ENCODE measurements around the gene GABARAPL2. TPM values are rescaled to one million over a fixed set of nuclear protein-coding genes. Genes with fewer than 3 reads are reported as not detected.

The GABARAPL2 gene
- total RNA-seq, 1 donor from 2014 or later: 70.4 TPM

DNA sequence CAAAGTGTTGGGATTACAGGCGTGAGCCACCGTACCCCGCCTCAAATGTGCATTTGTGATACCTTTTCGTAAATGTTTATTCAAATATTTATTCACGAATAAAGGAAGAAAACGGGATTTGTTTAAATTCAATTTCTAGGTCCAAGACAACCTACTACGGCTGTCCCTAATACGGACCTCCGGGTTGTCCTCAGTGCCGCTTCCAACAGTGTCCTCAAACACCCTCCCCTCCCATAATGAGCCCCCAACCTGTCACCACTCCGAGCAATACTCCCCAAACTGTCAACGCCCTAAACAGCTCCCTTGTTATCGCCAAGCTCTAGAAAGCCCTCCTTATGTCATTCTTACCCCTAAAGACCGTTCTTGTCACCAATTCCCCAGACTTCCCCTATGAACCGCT is 539 bp upstream of the GABARAPL2 start:
- Mint-ChIP-seq H3K27ac (peak overlapping the region; percentile 87), H3K4me1 (peaks cover 28% of the 10 kb centered on the region), H3K4me3 (peak overlapping the region; percentile 90), H3K9me3 (no peaks in the 10 kb centered on the region), H3K36me3 (ENCODE audit: low read depth) (peaks cover 17% of the 10 kb centered on the region), H3K27me3 (peaks cover 14% of the 10 kb centered on the region)
- intact Hi-C loops (cut with micrococcal nuclease): loop anchor here (1.0 to 2.0 kb wide), 6 partner anchors 9 to 132 kb away; partner anchors contain the start of genes ADAT1, CFDP1, KARS1 and TERF2IP
- DNase-seq: no peak

DNA sequence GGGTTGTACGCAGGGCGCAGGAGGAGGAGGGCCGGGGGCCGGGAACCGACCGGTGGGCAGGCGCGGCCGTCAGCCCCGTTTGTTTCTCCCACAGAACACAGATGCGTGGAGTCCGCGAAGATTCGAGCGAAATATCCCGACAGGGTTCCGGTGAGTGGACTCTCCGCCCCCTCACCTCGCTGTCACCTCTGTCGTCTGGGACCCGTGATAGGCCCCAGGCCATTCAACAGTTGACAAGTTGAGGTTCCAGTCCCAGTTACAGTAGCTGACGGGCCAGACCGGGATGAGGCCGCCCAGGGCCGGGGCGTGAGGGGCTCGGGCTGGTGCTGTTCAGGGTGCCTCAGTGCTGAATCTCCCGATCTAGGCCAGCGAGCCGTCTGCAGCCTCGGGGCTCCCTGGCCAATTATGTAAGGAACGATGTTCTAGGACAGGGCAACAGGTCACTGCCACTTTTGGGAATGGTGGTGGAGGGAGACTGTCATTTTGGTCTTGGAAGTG is 628 bp downstream of the GABARAPL2 start:
- peaks cover 28% of the 10 kb centered on the region for H3K4me1 Mint-ChIP-seq
- DNase-seq: peak; percentile 80
- H3K27ac Mint-ChIP-seq: peak overlapping the region; percentile 73

DNA sequence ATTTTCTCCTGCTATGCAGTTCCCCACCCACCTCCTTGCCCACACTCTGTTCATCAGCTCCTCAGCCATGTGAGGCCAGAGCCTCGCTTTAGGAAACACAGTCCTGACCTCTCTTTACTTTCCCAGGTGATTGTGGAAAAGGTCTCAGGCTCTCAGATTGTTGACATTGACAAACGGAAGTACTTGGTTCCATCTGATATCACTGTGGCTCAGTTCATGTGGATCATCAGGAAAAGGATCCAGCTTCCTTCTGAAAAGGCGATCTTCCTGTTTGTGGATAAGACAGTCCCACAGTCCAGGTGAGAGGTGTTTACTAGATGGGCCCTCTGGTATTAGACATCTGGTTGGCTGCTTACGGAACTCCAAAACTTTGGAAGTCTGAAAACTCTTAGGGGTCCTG is 1.7 kb downstream of the GABARAPL2 start:
- peaks cover 28% of the 10 kb centered on the region for H3K4me1 Mint-ChIP-seq
- intact Hi-C loops (cut with micrococcal nuclease): no loop called here
- no peak for DNase-seq
- H3K36me3 Mint-ChIP-seq (ENCODE audit: low read depth): peaks cover 29% of the 10 kb centered on the region
- H3K27me3 Mint-ChIP-seq: peaks cover 9% of the 10 kb centered on the region
- no peak overlapping the region for H3K27ac Mint-ChIP-seq
- no peaks in the 10 kb centered on the region for H3K9me3 Mint-ChIP-seq
- H3K4me3 Mint-ChIP-seq: peak overlapping the region; percentile 90

More for the DNA sequence above, 628 bp downstream of the GABARAPL2 start:
- peak overlapping the region; percentile 90 for H3K4me3 Mint-ChIP-seq
- H3K9me3 Mint-ChIP-seq: no peaks in the 10 kb centered on the region
- peaks cover 21% of the 10 kb centered on the region for H3K36me3 Mint-ChIP-seq (ENCODE audit: low read depth)
- peaks cover 14% of the 10 kb centered on the region for H3K27me3 Mint-ChIP-seq
- intact Hi-C loops (cut with micrococcal nuclease): loop anchor here (1.0 kb wide), 4 partner anchors 11 to 134 kb away; partner anchors contain the start of genes ADAT1, CFDP1, KARS1 and TERF2IP

DNA sequence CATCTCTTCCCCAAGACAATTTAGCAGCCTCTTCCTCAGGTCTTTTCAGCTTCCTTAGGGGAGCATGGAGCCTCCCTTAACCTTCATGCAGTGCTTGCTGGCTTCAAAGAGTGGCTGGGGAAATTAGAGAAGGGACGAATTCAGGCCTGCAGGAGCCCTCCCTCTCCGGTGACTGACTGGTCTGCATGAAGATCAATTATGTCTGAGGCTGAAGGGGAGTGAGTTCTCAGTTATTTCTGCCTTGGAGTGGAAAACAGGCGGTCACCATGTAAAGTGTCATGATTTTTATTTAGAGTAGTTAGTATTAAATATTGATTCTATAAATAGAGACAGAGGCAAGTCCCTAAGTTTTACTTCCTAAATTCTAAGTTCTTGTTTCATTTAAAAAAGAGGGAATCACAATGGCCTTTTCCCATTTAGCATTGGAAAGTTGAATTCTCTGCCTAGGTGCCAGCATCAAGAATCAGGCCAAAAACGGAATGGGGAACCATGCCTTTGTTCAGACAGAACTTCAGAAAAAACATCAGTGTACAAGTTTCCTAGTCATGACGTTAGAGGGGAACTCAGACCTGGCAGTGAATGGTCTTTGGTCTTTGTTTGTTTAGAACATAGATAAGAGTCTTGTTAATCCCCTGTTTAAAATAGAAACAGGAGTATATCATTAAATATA is 4.4 kb downstream of the GABARAPL2 start:
- Mint-ChIP-seq H3K9me3 (no peaks in the 10 kb centered on the region), H3K27me3 (no peaks in the 10 kb centered on the region), H3K36me3 (ENCODE audit: low read depth) (peaks cover 41% of the 10 kb centered on the region), H3K4me1 (peaks cover 21% of the 10 kb centered on the region), H3K4me3 (no peak overlapping the region), H3K27ac (no peak overlapping the region)
- DNase-seq: no peak
- intact Hi-C loops (cut with micrococcal nuclease): no loop called here

DNA sequence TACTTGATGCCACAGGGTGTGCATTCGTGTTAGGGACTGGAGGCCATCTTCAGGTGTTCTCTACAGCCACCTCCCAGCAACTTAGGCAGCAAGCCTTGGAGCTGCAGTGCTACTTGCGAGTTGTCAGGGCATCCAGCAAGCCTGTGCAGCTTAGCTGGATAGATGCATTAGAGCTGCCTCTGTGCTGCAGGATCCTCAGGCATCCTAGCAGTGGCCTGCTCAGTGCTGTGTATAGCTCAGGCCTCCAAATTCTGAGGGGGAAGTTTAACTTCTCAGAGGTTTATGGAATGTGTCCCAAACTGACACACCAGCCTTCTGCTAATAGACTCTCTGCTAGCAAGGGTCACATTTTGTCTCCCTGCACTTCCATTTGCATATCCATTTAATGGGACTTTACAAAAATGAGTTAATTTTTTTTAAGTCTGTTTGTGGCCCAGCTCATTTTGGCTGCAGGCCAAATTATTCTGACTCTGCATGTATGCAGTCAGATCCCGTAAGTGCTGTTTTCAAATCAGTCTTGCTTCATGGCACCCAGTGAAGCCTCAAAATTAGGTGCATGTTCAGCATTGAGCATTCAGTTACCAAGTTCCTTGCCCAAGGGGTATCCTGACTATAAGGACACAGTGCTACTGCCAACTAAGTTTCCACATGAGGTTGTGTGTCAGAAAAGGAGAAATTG is 6.8 kb downstream of the GABARAPL2 start:
- peaks cover 7% of the 10 kb centered on the region for H3K4me1 Mint-ChIP-seq
- intact Hi-C loops (cut with micrococcal nuclease): no loop called here
- no peak overlapping the region for H3K27ac Mint-ChIP-seq
- DNase-seq: no peak
- H3K4me3 Mint-ChIP-seq: no peak overlapping the region
- no peaks in the 10 kb centered on the region for H3K27me3 Mint-ChIP-seq
- H3K9me3 Mint-ChIP-seq: no peaks in the 10 kb centered on the region
- H3K36me3 Mint-ChIP-seq (ENCODE audit: low read depth): peaks cover 49% of the 10 kb centered on the region

DNA sequence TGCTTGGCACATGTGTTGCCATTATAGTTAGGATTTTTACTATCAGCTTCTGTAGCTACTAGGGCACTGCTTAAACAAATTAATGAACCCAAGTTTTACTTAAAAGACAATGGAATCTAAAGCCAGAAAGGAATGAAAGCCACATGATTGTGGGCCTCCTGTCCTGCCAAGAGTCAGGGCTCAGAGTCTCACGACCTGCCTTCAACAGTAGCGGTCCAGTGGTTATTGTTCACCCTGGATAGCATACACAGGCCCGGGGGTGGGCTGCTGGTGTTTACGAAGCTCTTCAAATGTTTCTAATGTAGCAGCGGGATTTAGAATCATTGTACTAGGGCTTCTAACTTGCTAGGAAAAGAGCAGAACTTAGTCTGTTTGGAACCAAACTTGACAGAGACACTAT is 7.8 kb downstream of the GABARAPL2 start:
- intact Hi-C loops (cut with micrococcal nuclease): no loop called here
- H3K9me3 Mint-ChIP-seq: no peaks in the 10 kb centered on the region
- no peaks in the 10 kb centered on the region for H3K27me3 Mint-ChIP-seq
- no peak for DNase-seq
- H3K27ac Mint-ChIP-seq: no peak overlapping the region
- peaks cover 50% of the 10 kb centered on the region for H3K36me3 Mint-ChIP-seq (ENCODE audit: low read depth)
- H3K4me3 Mint-ChIP-seq: no peak overlapping the region
- H3K4me1 Mint-ChIP-seq: peaks cover 12% of the 10 kb centered on the region

DNA sequence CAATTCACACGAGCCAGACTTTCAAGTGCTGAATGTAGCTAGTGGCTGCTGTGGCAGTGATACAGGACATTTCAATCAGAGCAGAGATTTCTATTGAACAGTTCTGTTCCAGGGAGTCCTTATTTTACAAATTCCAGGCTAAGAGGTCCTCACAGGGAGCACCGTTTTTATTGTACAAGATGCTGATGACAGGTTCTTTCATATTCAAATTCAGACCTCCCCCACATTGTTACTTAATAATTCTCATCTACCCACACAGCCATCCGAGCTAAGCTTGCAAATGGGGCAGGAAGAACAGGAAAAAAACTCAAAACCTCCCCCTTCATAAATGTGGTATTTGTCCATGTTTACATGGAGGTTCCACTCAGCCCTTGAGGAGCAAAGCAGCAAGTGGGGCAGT is 9.8 kb downstream of the GABARAPL2 start:
- no peaks in the 10 kb centered on the region for H3K27me3 Mint-ChIP-seq
- H3K9me3 Mint-ChIP-seq: no peaks in the 10 kb centered on the region
- no peak for DNase-seq
- peaks cover 8% of the 10 kb centered on the region for H3K4me1 Mint-ChIP-seq
- peaks cover 50% of the 10 kb centered on the region for H3K36me3 Mint-ChIP-seq (ENCODE audit: low read depth)
- intact Hi-C loops (cut with micrococcal nuclease): no loop called here
- H3K4me3 Mint-ChIP-seq: no peak overlapping the region
- H3K27ac Mint-ChIP-seq: no peak overlapping the region

DNA sequence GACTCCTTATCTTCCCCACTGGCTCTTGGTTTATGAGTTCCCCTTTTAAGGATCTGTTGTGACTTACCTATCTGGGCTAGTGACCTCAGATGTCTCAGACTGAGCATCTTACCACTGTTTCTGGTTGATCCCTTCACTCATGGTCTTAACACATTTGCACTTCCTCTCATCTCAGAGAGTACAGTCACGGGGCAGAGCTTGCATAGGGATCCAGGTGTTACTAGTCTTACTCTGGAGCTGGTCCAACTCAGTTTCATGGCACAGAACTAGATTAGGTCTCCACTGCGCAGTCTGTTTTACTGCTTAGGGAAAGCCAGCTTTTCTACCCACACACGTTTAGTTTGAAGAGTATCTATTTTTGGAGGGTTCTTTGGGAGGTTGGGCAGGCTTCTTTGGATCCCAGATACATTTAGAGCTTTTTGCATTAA is 10.2 kb downstream of the GABARAPL2 start:
- Mint-ChIP-seq H3K9me3 (no peaks in the 10 kb centered on the region), H3K36me3 (ENCODE audit: low read depth) (peaks cover 47% of the 10 kb centered on the region), H3K4me1 (peaks cover 8% of the 10 kb centered on the region), H3K4me3 (no peak overlapping the region), H3K27me3 (no peaks in the 10 kb centered on the region), H3K27ac (no peak overlapping the region)
- no peak for DNase-seq
- intact Hi-C loops (cut with micrococcal nuclease): no loop called here

DNA sequence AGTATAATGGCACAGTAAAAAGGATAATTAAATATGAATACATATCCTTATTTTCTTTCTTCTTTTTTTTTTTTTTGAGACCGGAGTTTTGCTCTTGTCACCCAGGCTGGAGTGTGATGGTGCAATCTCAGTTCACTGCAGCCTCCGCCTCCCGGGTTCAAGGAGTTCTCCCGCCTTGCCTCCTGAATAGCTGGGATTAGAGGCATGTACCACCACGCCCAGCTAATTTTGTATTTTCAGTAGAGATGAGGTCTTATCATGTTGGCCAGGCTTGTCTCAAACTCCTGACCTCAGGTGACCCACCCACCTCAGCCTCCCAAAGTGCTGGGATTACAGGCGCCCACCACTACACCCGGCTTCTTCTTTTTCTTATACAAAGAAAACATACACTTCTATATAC is 12.0 kb downstream of the GABARAPL2 start:
- intact Hi-C loops (cut with micrococcal nuclease): no loop called here
- H3K36me3 Mint-ChIP-seq (ENCODE audit: low read depth): peaks cover 36% of the 10 kb centered on the region

DNA sequence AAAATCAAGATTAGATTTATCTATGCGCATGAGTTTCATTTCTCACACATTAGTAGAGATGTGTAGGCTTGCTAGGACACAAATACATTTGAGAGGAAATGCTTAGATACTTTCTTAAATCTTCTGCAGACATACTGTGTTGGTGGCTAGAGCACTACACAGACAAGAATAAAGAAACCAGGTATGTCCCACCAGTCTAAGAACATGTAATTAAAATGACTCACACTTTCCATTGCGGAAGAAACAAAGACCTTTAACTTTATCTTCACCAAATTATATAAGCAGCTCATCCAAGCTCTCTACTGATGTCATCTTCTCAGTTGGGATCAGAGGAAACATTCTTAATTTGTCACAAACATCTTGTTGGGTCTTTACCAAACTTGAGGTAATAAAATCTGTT is 12.5 kb downstream of the GABARAPL2 start:
- intact Hi-C loops (cut with micrococcal nuclease): no loop called here
- Mint-ChIP-seq H3K36me3 (ENCODE audit: low read depth) (peaks cover 34% of the 10 kb centered on the region), H3K4me1 (peaks cover 8% of the 10 kb centered on the region), H3K27me3 (no peaks in the 10 kb centered on the region), H3K4me3 (no peak overlapping the region), H3K27ac (no peak overlapping the region), H3K9me3 (no peaks in the 10 kb centered on the region)
- no peak for DNase-seq

More for the DNA sequence above, 12.0 kb downstream of the GABARAPL2 start:
- Mint-ChIP-seq H3K27ac (no peak overlapping the region), H3K9me3 (no peaks in the 10 kb centered on the region), H3K4me1 (peaks cover 8% of the 10 kb centered on the region), H3K27me3 (no peaks in the 10 kb centered on the region), H3K4me3 (no peak overlapping the region)
- DNase-seq: no peak

DNA sequence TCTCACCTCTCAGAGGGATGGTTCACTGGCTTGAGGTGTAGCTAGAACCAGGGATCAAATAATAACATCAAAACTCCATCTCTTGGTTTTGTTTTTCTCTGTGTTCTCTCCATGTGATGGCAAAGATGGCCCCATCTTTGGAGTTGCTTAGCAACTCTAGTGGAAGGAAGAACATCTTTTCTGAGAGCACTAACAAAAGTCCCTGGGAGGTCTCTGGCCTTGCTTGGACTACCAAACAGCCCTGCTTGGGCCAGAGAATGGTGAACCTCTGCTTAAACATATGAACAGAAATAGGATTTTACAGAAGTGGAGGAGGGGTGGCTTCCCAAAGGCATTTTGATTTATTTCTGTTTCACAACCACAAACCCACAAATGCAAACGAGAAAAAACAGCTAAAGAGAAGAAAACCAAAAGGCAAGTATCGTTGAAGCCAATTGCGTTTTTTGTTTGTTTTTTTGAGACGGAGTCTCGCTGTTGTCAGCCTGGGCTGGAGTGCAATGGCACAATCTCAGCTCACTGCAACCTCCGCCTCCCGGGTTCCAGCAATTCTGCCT is 13.2 kb downstream of the GABARAPL2 start:
- no peaks in the 10 kb centered on the region for H3K9me3 Mint-ChIP-seq
- intact Hi-C loops (cut with micrococcal nuclease): no loop called here
- H3K27ac Mint-ChIP-seq: no peak overlapping the region
- no peak overlapping the region for H3K4me3 Mint-ChIP-seq
- H3K27me3 Mint-ChIP-seq: no peaks in the 10 kb centered on the region
- H3K36me3 Mint-ChIP-seq (ENCODE audit: low read depth): peaks cover 31% of the 10 kb centered on the region
- H3K4me1 Mint-ChIP-seq: peaks cover 11% of the 10 kb centered on the region
- DNase-seq: no peak

DNA sequence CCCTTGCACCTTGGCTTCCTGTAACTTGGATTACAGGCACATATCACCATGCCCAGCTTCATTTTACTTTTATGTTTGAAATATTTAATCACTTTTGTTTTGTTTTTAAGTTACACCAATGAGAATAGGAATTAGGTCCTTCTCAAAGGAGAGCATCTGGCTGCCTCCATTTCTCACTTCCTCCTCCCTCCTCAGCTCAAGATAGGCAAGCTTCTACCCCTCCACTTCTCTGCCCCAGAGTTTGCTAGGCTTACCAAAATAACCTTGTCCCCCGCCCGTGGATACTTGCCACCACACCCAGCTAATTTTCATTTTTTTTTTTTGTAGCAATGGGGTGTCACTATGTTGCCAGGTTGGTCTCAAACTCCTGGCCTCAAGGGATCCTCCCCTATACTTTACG is 17.9 kb downstream of the GABARAPL2 start:
- no peaks in the 10 kb centered on the region for H3K27me3 Mint-ChIP-seq
- no peak overlapping the region for H3K27ac Mint-ChIP-seq
- no peak overlapping the region for H3K4me3 Mint-ChIP-seq
- no peaks in the 10 kb centered on the region for H3K9me3 Mint-ChIP-seq
- H3K36me3 Mint-ChIP-seq (ENCODE audit: low read depth): peaks cover 12% of the 10 kb centered on the region
- intact Hi-C loops (cut with micrococcal nuclease): no loop called here
- no peak for DNase-seq
- peaks cover 7% of the 10 kb centered on the region for H3K4me1 Mint-ChIP-seq

DNA sequence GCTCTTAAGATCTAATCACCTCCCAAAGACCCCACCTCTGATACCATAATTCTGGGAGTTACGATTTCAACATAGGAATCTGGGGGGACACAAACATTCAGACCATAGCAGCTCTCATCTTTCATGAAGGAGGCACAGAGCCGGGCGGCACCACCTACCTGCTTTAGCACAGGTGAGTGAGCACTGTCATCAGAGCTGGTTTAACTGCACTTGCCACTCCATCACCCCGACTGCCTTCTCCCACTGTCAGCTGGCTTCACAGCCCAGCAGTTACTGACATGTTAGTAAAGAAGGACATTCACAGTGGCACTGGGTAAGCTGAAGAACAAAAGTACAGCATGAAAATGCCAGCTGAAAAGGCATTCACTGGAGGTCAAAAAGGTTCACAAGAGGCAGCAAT is 22.5 kb downstream of the GABARAPL2 start:
- H3K36me3 Mint-ChIP-seq (ENCODE audit: low read depth): peaks cover 5% of the 10 kb centered on the region
- intact Hi-C loops (cut with micrococcal nuclease): no loop called here
- DNase-seq: no peak
- peaks cover 5% of the 10 kb centered on the region for H3K4me1 Mint-ChIP-seq
- no peaks in the 10 kb centered on the region for H3K27me3 Mint-ChIP-seq
- no peak overlapping the region for H3K4me3 Mint-ChIP-seq
- no peaks in the 10 kb centered on the region for H3K9me3 Mint-ChIP-seq
- H3K27ac Mint-ChIP-seq: no peak overlapping the region

DNA sequence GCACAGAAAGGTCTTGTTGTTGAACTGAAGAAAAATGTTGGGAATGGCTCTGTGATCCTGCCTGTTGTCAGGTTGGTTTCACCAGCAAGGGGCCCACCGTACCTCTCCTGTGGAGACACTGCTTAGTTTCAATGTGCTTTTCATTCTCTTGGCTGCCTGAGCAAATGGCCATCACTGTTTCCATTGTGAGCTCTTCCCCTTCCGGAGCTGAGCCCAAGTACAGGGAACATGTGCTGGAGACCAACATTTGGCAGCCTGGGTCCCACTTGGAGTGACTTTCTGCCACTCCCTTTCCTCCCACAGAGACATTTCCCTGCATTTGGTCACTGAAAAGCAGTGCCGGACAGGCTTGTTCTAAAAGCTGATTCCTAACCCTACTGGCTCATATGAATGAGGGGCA is 23.1 kb downstream of the GABARAPL2 start:
- H3K36me3 Mint-ChIP-seq (ENCODE audit: low read depth): peaks cover 6% of the 10 kb centered on the region
- H3K4me1 Mint-ChIP-seq: peaks cover 6% of the 10 kb centered on the region
- intact Hi-C loops (cut with micrococcal nuclease): no loop called here
- no peak overlapping the region for H3K4me3 Mint-ChIP-seq
- no peak for DNase-seq
- no peaks in the 10 kb centered on the region for H3K9me3 Mint-ChIP-seq
- no peaks in the 10 kb centered on the region for H3K27me3 Mint-ChIP-seq
- H3K27ac Mint-ChIP-seq: no peak overlapping the region
